Thoracic aorta (tissue), 2 donors: ENCODE data around the gene PTPRCAP. TPM values are rescaled to one million over a fixed set of nuclear protein-coding genes. Genes with fewer than 3 reads are reported as not detected.

Source experiments
- ATAC-seq: fragments of 150-250 bp; one replicate; pipeline ENCODE4 v1.8.0; 2017; ENCODE audit warnings: low read depth; ENCODE audit not compliant: insufficient number of reproducible peaks, low FRiP score
- DNase-seq: peaks from one replicate; pipeline ENCODE4 v3.0.0-alpha.2; 2020; ENCODE audit warnings: low spot score
- H3K27ac ChIP-seq, 2 donors: fragments of 200-600 bp; sonication (generic); 1 replicate in 1 of 2; 2 replicates in 1 of 2; pipeline ENCODE4 v1.5.1; 2016; ENCODE audit warnings: mild to moderate bottlenecking in 2 of 2, moderate library complexity in 2 of 2
- H3K27me3 ChIP-seq: fragments of 200-600 bp; sonication (generic); replicated peaks from 2 replicates; pipeline ENCODE4 v1.6.0; 2016; ENCODE audit warnings: mild to moderate bottlenecking; ENCODE audit not compliant: insufficient read depth
- H3K36me3 ChIP-seq: fragments of 200-600 bp; sonication (generic); one replicate; pipeline ENCODE4 v1.5.1; 2016
- H3K4me1 ChIP-seq, 2 donors: fragments of 200-600 bp; sonication (generic); 1 replicate in 1 of 2; 2 replicates in 1 of 2; pipeline versions ENCODE4 v1.5.1 to v1.6.0; 2016; ENCODE audit warnings: low read depth in 2 of 2, mild to moderate bottlenecking in 1 of 2; ENCODE audit not compliant: control insufficient read depth in 1 of 2
- H3K4me3 ChIP-seq: fragments of 200-600 bp; sonication (generic); 2 replicates; pipeline ENCODE4 v1.5.1; 2016; ENCODE audit warnings: mild to moderate bottlenecking
- H3K9me3 ChIP-seq: fragments of 200-600 bp; sonication (generic); 2 replicates; pipeline ENCODE4 v1.5.1; 2016
- CTCF ChIP-seq: fragments of 200-600 bp; sonication (generic); IDR thresholded peaks from one replicate; pipeline ENCODE4 v1.5.1; 2019; ENCODE audit warnings: antibody characterized with exemption
- total RNA-seq, 2 donors: library from RNA; depleted of rRNA; stranded (reverse); fragments of >200 nt; gene quantifications; one replicate each; pipeline versions ENCODE4 v1.1.0 to v1.2.3, GENCODE V29; 2016

The PTPRCAP gene
- total RNA-seq, 2 donors from 2014 or later, result 4.0 to 7.2 TPM

DNA sequence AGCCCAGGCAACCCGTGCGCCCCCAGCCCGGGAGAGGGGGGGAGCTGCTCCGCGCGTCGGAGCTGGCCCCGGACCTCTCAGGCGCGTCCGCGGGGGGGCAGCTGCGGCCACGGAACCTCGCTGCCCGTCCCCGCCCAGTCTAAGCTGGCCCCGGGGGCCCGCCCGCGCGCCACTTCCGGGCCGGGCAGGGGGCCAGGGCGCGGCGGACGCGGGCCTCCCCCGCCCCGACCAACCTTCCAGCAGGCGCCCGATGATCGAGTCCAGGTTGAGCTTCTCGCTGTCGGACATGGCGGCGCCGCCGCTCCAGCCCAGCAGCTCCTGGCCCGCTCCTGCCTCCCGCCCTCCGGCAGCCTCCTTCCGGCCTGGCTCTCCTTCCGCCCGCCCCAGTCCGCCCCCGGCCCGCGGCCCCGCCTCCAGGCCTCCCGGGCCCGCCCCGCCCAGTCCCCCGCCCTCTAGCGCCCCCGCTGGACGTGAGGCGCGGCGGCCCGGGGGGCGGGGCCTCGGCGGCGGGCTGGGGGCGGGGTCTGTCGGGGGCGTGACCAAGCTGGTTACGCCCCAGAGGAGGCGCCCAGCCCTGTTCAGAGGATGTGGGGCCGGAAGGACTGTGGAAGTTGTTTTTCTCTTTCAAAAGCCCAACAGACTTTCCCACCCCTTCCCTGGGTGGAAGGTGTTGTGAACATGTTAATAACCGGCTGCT, 35.8 kb downstream of the PTPRCAP start, which contains the start of gene PPP1CA:
Gene PPP1CA, minus strand, starts transcription at position 364 of the 697 bp plus-strand sequence. Its CDS starts 76 bp downstream, at position 288.
- TF ChIP-seq CTCF, result no peak

DNA sequence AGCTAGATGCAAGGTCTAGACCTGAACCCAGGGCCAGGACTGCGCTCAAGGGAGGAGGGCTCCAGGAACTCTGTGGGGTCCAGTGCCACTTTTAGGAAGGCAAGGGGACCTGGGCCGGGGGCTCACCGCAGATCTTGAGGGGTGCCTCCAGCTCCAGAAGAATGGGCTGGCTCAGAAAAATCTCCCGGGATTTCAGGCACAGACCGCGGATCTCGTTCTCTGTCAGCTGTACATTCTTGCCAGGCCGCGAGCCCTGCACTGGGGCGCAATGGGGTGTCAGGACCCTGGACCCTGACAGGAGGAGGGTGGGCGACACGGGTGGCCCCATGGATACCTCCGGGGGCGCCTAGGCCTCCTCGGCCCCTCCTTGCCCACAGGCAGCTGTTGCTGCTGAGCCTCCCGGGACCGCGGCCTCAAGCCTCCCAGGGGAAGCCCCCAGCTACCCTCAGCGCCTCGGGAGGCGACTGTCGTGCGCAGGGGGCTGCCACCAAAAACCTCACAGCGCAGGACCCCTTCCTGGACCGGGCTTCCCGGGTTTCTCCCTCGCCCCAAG, 36.5 kb downstream of the PTPRCAP start:
- peaks cover 16 to 27% of the 10 kb centered on the region in 2 donors for H3K4me1 ChIP-seq
- peaks cover 29% of the 10 kb centered on the region for H3K36me3 ChIP-seq
- no peak for TF ChIP-seq CTCF
- H3K4me3 ChIP-seq, result peak overlapping the region; percentile 100
- DNase-seq (no peak), ATAC-seq (peak; percentile 5)
- H3K9me3 ChIP-seq, result no peaks in the 10 kb centered on the region
- H3K27ac ChIP-seq, result peak overlapping the region; percentile 89 to 94
- peaks cover 5% of the 10 kb centered on the region for H3K27me3 ChIP-seq

More for the DNA sequence above, 35.8 kb downstream of the PTPRCAP start, which contains the start of gene PPP1CA:
- peaks cover 16 to 27% of the 10 kb centered on the region in 2 donors for H3K4me1 ChIP-seq
- peak within 1 kb of the TSS; percentile 100 for H3K4me3 ChIP-seq
- DNase-seq, result peak; percentile 44
- H3K27ac ChIP-seq, result peak within 1 kb of the TSS; percentile 89 to 94
- peaks cover 29% of the 10 kb centered on the region for H3K36me3 ChIP-seq
- H3K9me3 ChIP-seq, result no peaks in the 10 kb centered on the region
- H3K27me3 ChIP-seq, result peaks cover 5% of the 10 kb centered on the region
- peak; percentile 89 for ATAC-seq

DNA sequence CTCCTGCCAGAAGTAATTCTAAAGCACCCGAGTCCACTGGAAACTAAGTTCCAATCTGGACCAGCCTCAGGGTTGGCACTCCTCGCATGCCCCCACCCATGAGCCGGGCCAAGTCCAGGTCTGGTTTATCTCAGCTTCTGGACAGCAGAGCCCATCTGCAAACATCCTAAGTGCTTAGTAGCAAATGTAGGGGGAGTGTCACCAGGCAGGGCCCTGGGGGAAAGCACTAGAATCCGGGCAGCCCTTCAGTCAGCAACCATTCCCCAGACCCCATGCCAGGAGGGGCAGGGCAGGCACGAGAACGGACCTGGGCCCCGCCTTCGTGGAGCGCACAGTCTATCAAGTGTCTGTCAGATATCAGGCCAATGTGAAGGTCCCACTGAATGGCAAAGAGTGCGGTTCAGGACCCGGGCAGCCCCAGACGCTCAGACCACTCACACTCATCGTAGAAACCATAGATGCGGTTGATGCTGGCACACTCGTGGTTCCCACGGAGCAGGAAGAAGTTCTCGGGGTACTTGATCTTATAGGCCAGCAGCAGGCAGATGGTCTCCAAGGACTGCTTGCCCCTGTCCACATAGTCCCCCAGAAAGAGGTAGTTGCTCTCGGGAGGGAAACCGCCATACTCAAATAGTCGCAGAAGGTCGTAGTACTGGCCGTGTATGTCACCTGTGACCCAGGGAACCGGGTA, 37.1 kb downstream of the PTPRCAP start:
- Histone ChIP-seq H3K36me3 (peaks cover 29% of the 10 kb centered on the region), H3K9me3 (no peaks in the 10 kb centered on the region), H3K4me1 (peaks cover 16 to 27% of the 10 kb centered on the region in 2 donors), H3K27ac (peak overlapping the region; percentile 89 to 94), H3K27me3 (no peaks in the 10 kb centered on the region), H3K4me3 (peak overlapping the region; percentile 100)
- no peak for TF ChIP-seq CTCF
- no peak for ATAC-seq
- DNase-seq, result no peak

GRCh38 chr11:67398661-67399563, 38.6 kb downstream of the PTPRCAP start:
- H3K4me1 ChIP-seq, result peaks cover 16 to 27% of the 10 kb centered on the region in 2 donors
- peaks cover 34% of the 10 kb centered on the region for H3K36me3 ChIP-seq
- no peak overlapping the region for H3K4me3 ChIP-seq
- H3K27ac ChIP-seq, result no peak overlapping the region
- TF ChIP-seq CTCF, result no peak
- no peaks in the 10 kb centered on the region for H3K9me3 ChIP-seq
- DNase-seq, result no peak
- no peaks in the 10 kb centered on the region for H3K27me3 ChIP-seq
- no peak for ATAC-seq
